HG02970 (cell line): ENCODE results near the gene MYL2.

Experiments
- ATAC-seq: cut with Tn5 transposase; IDR thresholded peaks from one replicate; pipeline ENCODE4 v1.9.1; 2021; ENCODE audit warnings: mild to moderate bottlenecking, moderate library complexity, moderate number of reproducible peaks; ENCODE audit not compliant: unreplicated experiment, low FRiP score

The MYL2 gene

GRCh38 chr12:110901401-110901800 is 19.0 kb downstream of the MYL2 start:
- ATAC-seq, result no peak

- ATAC-seq, result no peak
Measured at GRCh38 chr12:110896559-110896958, 23.8 kb downstream of the MYL2 start.

- ATAC-seq, result no peak
Measured at GRCh38 chr12:110893956-110894355, 26.4 kb downstream of the MYL2 start.

- no peak for ATAC-seq
Measured at GRCh38 chr12:110889361-110889760, 31.0 kb downstream of the MYL2 start.

- peak; percentile 15 for ATAC-seq
Measured at GRCh38 chr12:110888256-110888991, 32.0 kb downstream of the MYL2 start.

- no peak for ATAC-seq
Measured at GRCh38 chr12:110885152-110885840, 35.1 kb downstream of the MYL2 start.

- ATAC-seq, result no peak
Measured at GRCh38 chr12:110883251-110883650, 37.1 kb downstream of the MYL2 start.

- no peak for ATAC-seq
Measured at GRCh38 chr12:110880651-110881050, 39.7 kb downstream of the MYL2 start.

GRCh38 chr12:110874781-110875180 is 45.6 kb downstream of the MYL2 start:
- no peak for ATAC-seq

GRCh38 chr12:110874351-110874750 is 46.0 kb downstream of the MYL2 start:
- no peak for ATAC-seq

- ATAC-seq, result no peak
Measured at GRCh38 chr12:110872100-110872499, 48.3 kb downstream of the MYL2 start.

GRCh38 chr12:110869803-110870202 is 50.6 kb downstream of the MYL2 start:
- no peak for ATAC-seq

- no peak for ATAC-seq
Measured at GRCh38 chr12:110869026-110869425, 51.4 kb downstream of the MYL2 start.

GRCh38 chr12:110865521-110865920 is 54.9 kb downstream of the MYL2 start:
- no peak for ATAC-seq

- ATAC-seq, result no peak
Measured at GRCh38 chr12:110863161-110863560, 57.2 kb downstream of the MYL2 start.

- no peak for ATAC-seq
Measured at GRCh38 chr12:110862329-110862728, 58.0 kb downstream of the MYL2 start.

GRCh38 chr12:110861729-110862128 is 58.6 kb downstream of the MYL2 start:
- no peak for ATAC-seq
